Gastrocnemius medialis (tissue), 4 donors: ENCODE measurements around the gene CALN1. TPM values are rescaled to one million over a fixed set of nuclear protein-coding genes. Genes with fewer than 3 reads are reported as not detected.

Experiments used
- ATAC-seq, 2 donors: fragments of 150-250 bp; one replicate each; pipeline ENCODE4 v1.9.1; 2016
- DNase-seq, 2 donors: peaks; one replicate each; pipeline ENCODE4 v3.0.0-alpha.2; 2019
- H3K27ac ChIP-seq, 4 donors: fragments of 200-600 bp; sonication (generic); 1 replicate in 1 of 4; 2 replicates in 3 of 4; pipeline ENCODE4 v1.5.1; 2016 to 2018; ENCODE audit warnings: mild to moderate bottlenecking in 2 of 4, moderate library complexity in 1 of 4
- H3K27me3 ChIP-seq, 3 donors: fragments of 200-600 bp; sonication (generic) in 2 of 3; 1 replicate in 1 of 3; 2 replicates in 2 of 3; pipeline versions ENCODE4 v1.5.1 to v1.6.0; 2016 to 2019; ENCODE audit warnings: mild to moderate bottlenecking in 1 of 3, moderate library complexity in 1 of 3
- H3K36me3 ChIP-seq, 2 donors: fragments of 200-600 bp; sonication (generic) in 1 of 2; one replicate each; pipeline ENCODE4 v1.5.1; 2017 to 2018
- H3K4me1 ChIP-seq, 2 donors: fragments of 200-600 bp; sonication (generic) in 1 of 2; one replicate each; pipeline ENCODE4 v1.5.1; 2016 to 2017; ENCODE audit warnings: mild to moderate bottlenecking in 2 of 2
- H3K4me3 ChIP-seq, 4 donors: fragments of 200-600 bp; sonication (generic) in 3 of 4; 1 replicate in 1 of 4; 2 replicates in 3 of 4; pipeline ENCODE4 v1.5.1; 2016 to 2019; ENCODE audit warnings: mild to moderate bottlenecking in 2 of 4
- H3K9me3 ChIP-seq, 3 donors: fragments of 200-600 bp; sonication (generic) in 2 of 3; 1 replicate in 1 of 3; 2 replicates in 2 of 3; pipeline ENCODE4 v1.5.1; 2016 to 2019
- CTCF ChIP-seq, 5 experiments: fragments of 450-650 bp in 3 of 5; fragments of 200-600 bp in 2 of 5; sonication (generic) in 2 of 5; IDR thresholded peaks in 4 of 5; conservative IDR thresholded peaks in 1 of 5; 1 replicate in 4 of 5; 2 replicates in 1 of 5; pipeline ENCODE4 v1.5.1; 2016 to 2019; ENCODE audit warnings: antibody characterized with exemption in 5 of 5, mild to moderate bottlenecking in 3 of 5, moderate library complexity in 3 of 5
- POLR2A ChIP-seq, 2 donors: fragments of 450-650 bp; IDR thresholded peaks; one replicate each; pipeline ENCODE4 v1.6.1; 2017; ENCODE audit warnings: antibody characterized with exemption in 2 of 2, mild to moderate bottlenecking in 2 of 2, moderate library complexity in 2 of 2
- in situ Hi-C, 4 donors: fragments of 200-750 bp; cut with MboI; loops; one replicate each; pipeline versions ENCODE4 v1.15.0 to v1.8.0; 2017; ENCODE audit warnings: low sequenced_read_pairs in 4 of 4
- intact Hi-C: fragments of 100-400 bp; cut with DNase I; formaldehyde crosslinking; loops from one replicate; pipeline ENCODE4 v1.15.1; 2023; ENCODE audit warnings: low total_unique reads
- total RNA-seq, 4 donors: library from RNA; depleted of rRNA; stranded (reverse); fragments of >200 nt; gene quantifications; one replicate each; pipeline versions ENCODE4 v1.1.0 to v1.2.3, GENCODE V29; 2016

Gene CALN1
- total RNA-seq, 4 donors from 2014 or later, result not detected

- Histone ChIP-seq H3K27ac (no peak overlapping the region), H3K27me3 (no peaks in the 10 kb centered on the region), H3K36me3 (no peaks in the 10 kb centered on the region), H3K9me3 (no peaks in the 10 kb centered on the region), H3K4me1 (no peaks in the 10 kb centered on the region), H3K4me3 (no peak overlapping the region)
- DNase-seq (no peak), ATAC-seq (no peak)
- TF ChIP-seq POLR2A (IDR thresholded peaks at IDR 0.05) (no peak), CTCF (IDR thresholded peaks at IDR 0.05 in 4 of 5, conservative IDR thresholded peaks at IDR 0.05 in 1 of 5) (no peak)
- in situ Hi-C loops (no loop called here), intact Hi-C loops (no loop called here)
Observed at GRCh38 chr7:72030994-72031667, 381.0 kb downstream of the CALN1 start.

- Histone ChIP-seq H3K27me3 (no peaks in the 10 kb centered on the region), H3K4me1 (no peaks in the 10 kb centered on the region), H3K36me3 (no peaks in the 10 kb centered on the region), H3K9me3 (no peaks in the 10 kb centered on the region), H3K4me3 (no peak overlapping the region), H3K27ac (no peak overlapping the region)
- TF ChIP-seq CTCF (IDR thresholded peaks at IDR 0.05 in 4 of 5, conservative IDR thresholded peaks at IDR 0.05 in 1 of 5) (no peak), POLR2A (IDR thresholded peaks at IDR 0.05) (no peak)
- ATAC-seq (no peak), DNase-seq (no peak)
- in situ Hi-C loops (no loop called here), intact Hi-C loops (no loop called here)
Observed at GRCh38 chr7:72028267-72028666, 383.9 kb downstream of the CALN1 start.

- H3K4me1 ChIP-seq, result no peaks in the 10 kb centered on the region
- H3K9me3 ChIP-seq, result no peaks in the 10 kb centered on the region
- no peaks in the 10 kb centered on the region for H3K36me3 ChIP-seq
- H3K27me3 ChIP-seq, result no peaks in the 10 kb centered on the region
- H3K4me3 ChIP-seq, result no peak overlapping the region
- DNase-seq, result no peak
- in situ Hi-C loops, result no loop called here
- no peak overlapping the region for H3K27ac ChIP-seq
- TF ChIP-seq CTCF (IDR thresholded peaks at IDR 0.05 in 4 of 5, conservative IDR thresholded peaks at IDR 0.05 in 1 of 5), result no peak
- TF ChIP-seq POLR2A (IDR thresholded peaks at IDR 0.05), result no peak
- intact Hi-C loops, result no loop called here
- no peak for ATAC-seq
Observed at GRCh38 chr7:72025381-72025960, 386.7 kb downstream of the CALN1 start.

GRCh38 chr7:72023926-72024325, 388.2 kb downstream of the CALN1 start:
- no peak for ATAC-seq
- Histone ChIP-seq H3K4me1 (no peaks in the 10 kb centered on the region), H3K9me3 (no peaks in the 10 kb centered on the region), H3K36me3 (no peaks in the 10 kb centered on the region), H3K4me3 (no peak overlapping the region), H3K27me3 (no peaks in the 10 kb centered on the region), H3K27ac (no peak overlapping the region)
- TF ChIP-seq CTCF (IDR thresholded peaks at IDR 0.05 in 4 of 5, conservative IDR thresholded peaks at IDR 0.05 in 1 of 5), result no peak
- TF ChIP-seq POLR2A (IDR thresholded peaks at IDR 0.05), result no peak
- intact Hi-C loops, result no loop called here
- DNase-seq, result no peak
- in situ Hi-C loops, result no loop called here
